Activated T-helper 2 cell treated with anti-CD3 and anti-CD28 coated beads, Interferon-gamma antibody, Interleukin-2, Interleukin-4, amounts not matched to agents 10 μg/mL and 5 μg/mL and 100 μg/mL, durations not matched to agents 14 hours and 24 hours and 36 hours (primary cell): ENCODE measurements around the gene PCNX3. TPM values are rescaled to one million over a fixed set of nuclear protein-coding genes. Genes with fewer than 3 reads are reported as not detected.
A peak's percentile ranks its signal among the peaks of the same experiment; 100 is the strongest.

Experiments
- DNase-seq: peaks from one replicate; pipeline ENCODE4 v3.0.0; 2021; ENCODE audit warnings: low spot score
- H3K27ac Mint-ChIP-seq: one replicate; pipeline ENCODE4 v1.8.0; 2021; ENCODE audit warnings: mixed read lengths
- H3K27me3 Mint-ChIP-seq: one replicate; pipeline ENCODE4 v1.8.0; 2021; ENCODE audit warnings: low read depth, mixed read lengths
- H3K36me3 Mint-ChIP-seq: one replicate; pipeline ENCODE4 v1.8.0; 2021; ENCODE audit warnings: low read depth, mixed read lengths
- H3K4me1 Mint-ChIP-seq: one replicate; pipeline ENCODE4 v1.8.0; 2021; ENCODE audit warnings: low read depth, mixed read lengths
- H3K4me3 Mint-ChIP-seq: one replicate; pipeline ENCODE4 v1.8.0; 2021; ENCODE audit warnings: low read depth, mild to moderate bottlenecking, moderate library complexity, mixed read lengths
- H3K9me3 Mint-ChIP-seq: one replicate; pipeline ENCODE4 v1.8.0; 2021; ENCODE audit warnings: mixed read lengths
- intact Hi-C: fragments of 100-400 bp; cut with micrococcal nuclease; formaldehyde crosslinking; loops from one replicate; pipeline ENCODE4 v1.15.1; 2023
- total RNA-seq: library from RNA; stranded (reverse); gene quantifications from 2 replicates; pipeline ENCODE4 v1.2.3, GENCODE V29; 2022

The PCNX3 gene
- total RNA-seq: 40.1 and 43.6 TPM in 2 replicates

- intact Hi-C loops: loop anchor here (1.0 to 2.0 kb wide), 7 partner anchors 27 to 653 kb away; partner anchors contain the start of genes RAB1B, RELA and ZNRD2
- Mint-ChIP-seq H3K27me3 (no peaks in the 10 kb centered on the region), H3K4me3 (peak within 1 kb of the TSS; percentile 98), H3K9me3 (no peaks in the 10 kb centered on the region), H3K4me1 (peaks cover 27% of the 10 kb centered on the region), H3K27ac (peak within 1 kb of the TSS; percentile 94), H3K36me3 (peaks cover 46% of the 10 kb centered on the region)
- peak; percentile 100 for DNase-seq
These were observed at the start of gene PCNX3 for GRCh38 chr11:65615229-65615949. Gene PCNX3 (plus strand): TSS chr11:65615776. CDS start chr11:65616312, 536 bp downstream.

- Mint-ChIP-seq H3K36me3 (peaks cover 37% of the 10 kb centered on the region), H3K27me3 (no peaks in the 10 kb centered on the region), H3K4me1 (peaks cover 53% of the 10 kb centered on the region), H3K4me3 (peak overlapping the region; percentile 97), H3K9me3 (no peaks in the 10 kb centered on the region), H3K27ac (peak overlapping the region; percentile 98)
- no peak for DNase-seq
- intact Hi-C loops: no loop called here
These were observed 46.2 kb upstream of the PCNX3 start for GRCh38 chr11:65569164-65569972.

GRCh38 chr11:65569973-65570918 lies 45.3 kb upstream of the PCNX3 start, which contains the start of gene ZNRD2:
Gene ZNRD2 (plus strand): TSS chr11:65570477. CDS start chr11:65570492, 15 bp downstream.
- H3K4me1 Mint-ChIP-seq: peaks cover 57% of the 10 kb centered on the region
- peak; percentile 99 for DNase-seq
- H3K9me3 Mint-ChIP-seq: no peaks in the 10 kb centered on the region
- intact Hi-C loops: loop anchor here (1.0 to 10.0 kb wide), 8 partner anchors 24 to 543 kb away; partner anchors contain the start of genes CFL1, KAT5, PCNX3 and SNX15
- peaks cover 41% of the 10 kb centered on the region for H3K36me3 Mint-ChIP-seq
- H3K27me3 Mint-ChIP-seq: no peaks in the 10 kb centered on the region
- peak within 1 kb of the TSS; percentile 97 for H3K4me3 Mint-ChIP-seq
- peak within 1 kb of the TSS; percentile 98 for H3K27ac Mint-ChIP-seq

GRCh38 chr11:65571420-65571819 lies 44.2 kb upstream of the PCNX3 start:
- Mint-ChIP-seq H3K27ac (no peak overlapping the region), H3K9me3 (no peaks in the 10 kb centered on the region), H3K36me3 (peaks cover 41% of the 10 kb centered on the region), H3K4me1 (peaks cover 49% of the 10 kb centered on the region), H3K27me3 (no peaks in the 10 kb centered on the region), H3K4me3 (peak overlapping the region; percentile 97)
- intact Hi-C loops: loop anchor here (5.0 to 10.0 kb wide), 5 partner anchors 81 to 544 kb away; partner anchors contain the start of genes CFL1, KAT5, SNX15 and TM7SF2
- DNase-seq: no peak

GRCh38 chr11:65571940-65572339 lies 43.6 kb upstream of the PCNX3 start:
- Mint-ChIP-seq H3K4me1 (peaks cover 47% of the 10 kb centered on the region), H3K4me3 (peak overlapping the region; percentile 97), H3K36me3 (peaks cover 41% of the 10 kb centered on the region), H3K9me3 (no peaks in the 10 kb centered on the region), H3K27ac (peak overlapping the region; percentile 87), H3K27me3 (no peaks in the 10 kb centered on the region)
- intact Hi-C loops: loop anchor here (5.0 to 10.0 kb wide), 5 partner anchors 80 to 545 kb away; partner anchors contain the start of genes CFL1, KAT5, SNX15 and TM7SF2
- no peak for DNase-seq

- peaks cover 41% of the 10 kb centered on the region for H3K36me3 Mint-ChIP-seq
- H3K4me3 Mint-ChIP-seq: peak within 1 kb of the TSS; percentile 97
- peak; percentile 90 for DNase-seq
- H3K27ac Mint-ChIP-seq: peak within 1 kb of the TSS; percentile 87
- intact Hi-C loops: loop anchor here (5.0 to 10.0 kb wide), 5 partner anchors 80 to 545 kb away; partner anchors contain the start of genes CFL1, KAT5, SNX15 and TM7SF2
- no peaks in the 10 kb centered on the region for H3K27me3 Mint-ChIP-seq
- H3K9me3 Mint-ChIP-seq: no peaks in the 10 kb centered on the region
- H3K4me1 Mint-ChIP-seq: peaks cover 47% of the 10 kb centered on the region
These were observed 43.1 kb upstream of the PCNX3 start, which contains the start of gene FAM89B for GRCh38 chr11:65572356-65573051. Gene FAM89B (plus strand): TSS chr11:65572538. CDS start chr11:65572670, 132 bp downstream.

GRCh38 chr11:65573391-65574079 lies 42.0 kb upstream of the PCNX3 start:
- H3K9me3 Mint-ChIP-seq: no peaks in the 10 kb centered on the region
- H3K27ac Mint-ChIP-seq: peak overlapping the region; percentile 85
- H3K4me1 Mint-ChIP-seq: peaks cover 52% of the 10 kb centered on the region
- peak overlapping the region; percentile 84 for H3K4me3 Mint-ChIP-seq
- peaks cover 41% of the 10 kb centered on the region for H3K36me3 Mint-ChIP-seq
- no peaks in the 10 kb centered on the region for H3K27me3 Mint-ChIP-seq
- DNase-seq: no peak
- intact Hi-C loops: loop anchor here (1.0 to 10.0 kb wide), 7 partner anchors 15 to 546 kb away; partner anchors contain the start of genes CFL1, KAT5, SNX15 and TM7SF2

GRCh38 chr11:65574109-65574810 lies 41.3 kb upstream of the PCNX3 start:
- Mint-ChIP-seq H3K36me3 (peaks cover 43% of the 10 kb centered on the region), H3K4me1 (peaks cover 48% of the 10 kb centered on the region), H3K9me3 (no peaks in the 10 kb centered on the region), H3K4me3 (peak overlapping the region; percentile 91), H3K27ac (peak overlapping the region; percentile 95), H3K27me3 (no peaks in the 10 kb centered on the region)
- intact Hi-C loops: loop anchor here (1.0 to 10.0 kb wide), 7 partner anchors 14 to 547 kb away; partner anchors contain the start of genes CFL1, KAT5, SNX15 and TM7SF2
- peak; percentile 88 for DNase-seq

- peak overlapping the region; percentile 91 for H3K4me3 Mint-ChIP-seq
- intact Hi-C loops: loop anchor here (1.0 to 10.0 kb wide), 9 partner anchors 13 to 548 kb away; partner anchors contain the start of genes CFL1, KAT5, PCNX3 and SNX15
- no peak for DNase-seq
- no peaks in the 10 kb centered on the region for H3K9me3 Mint-ChIP-seq
- H3K27me3 Mint-ChIP-seq: no peaks in the 10 kb centered on the region
- peak overlapping the region; percentile 95 for H3K27ac Mint-ChIP-seq
- H3K36me3 Mint-ChIP-seq: peaks cover 50% of the 10 kb centered on the region
- H3K4me1 Mint-ChIP-seq: peaks cover 46% of the 10 kb centered on the region
These were observed 40.6 kb upstream of the PCNX3 start for GRCh38 chr11:65574811-65575567.
